HepG2 (cell line): ENCODE measurements around the gene CDK5RAP1. TPM values are rescaled to one million over a fixed set of nuclear protein-coding genes. Genes with fewer than 3 reads are reported as not detected.
A peak's percentile ranks its signal among the peaks of the same experiment; 100 is the strongest.

ENCODE experiments used
- AFF4 ChIP-seq: sonication (generic); formaldehyde crosslinking; IDR thresholded peaks from 2 replicates; pipeline ENCODE4 v1.4.0; 2020; ENCODE audit warnings: missing genetic modification reagents
- CBX2 ChIP-seq, 2 experiments: fragments of 200-600 bp in 1 of 2; sonication (generic); formaldehyde crosslinking in 1 of 2; IDR thresholded peaks; 2 replicates each; pipeline versions ENCODE4 v1.7.0 to v1.8.1; 2018 to 2022; ENCODE audit warnings: low read depth in 2 of 2, low read length in 1 of 2, mild to moderate bottlenecking in 1 of 2, missing genetic modification reagents in 1 of 2
- CENPBD1 ChIP-seq: sonication (generic); formaldehyde crosslinking; IDR thresholded peaks from 2 replicates; pipeline ENCODE4 v1.8.0; 2022; ENCODE audit warnings: missing genetic modification reagents, low read depth, mild to moderate bottlenecking, borderline replicate concordance
- ETV5 ChIP-seq: IDR thresholded peaks from 2 replicates; pipeline ENCODE4 v1.6.1; 2018; ENCODE audit warnings: missing biosample characterization, missing genetic modification reagents, inconsistent platforms, borderline replicate concordance
- FLYWCH1 ChIP-seq: sonication (generic); formaldehyde crosslinking; IDR thresholded peaks from 2 replicates; pipeline ENCODE4 v1.8.1; 2023; ENCODE audit warnings: mild to moderate bottlenecking, missing genetic modification reagents
- GLMP ChIP-seq: sonication (generic); formaldehyde crosslinking; IDR thresholded peaks from 2 replicates; pipeline ENCODE4 v1.9.0; 2021; ENCODE audit warnings: missing genetic modification reagents, mild to moderate bottlenecking, borderline replicate concordance
- HHEX ChIP-seq: IDR thresholded peaks from 2 replicates; pipeline ENCODE4 v1.6.1; 2016; ENCODE audit warnings: control low read depth
- KAT8 ChIP-seq: IDR thresholded peaks from 2 replicates; pipeline ENCODE4 v1.6.1; 2016; ENCODE audit warnings: missing genetic modification reagents, missing compliant biosample characterization
- NFIC ChIP-seq: IDR thresholded peaks from 2 replicates; pipeline ENCODE4 v1.6.1; 2012; ENCODE audit warnings: mild to moderate bottlenecking, low read length, inconsistent platforms
- PITX1 ChIP-seq: sonication (generic); formaldehyde crosslinking; IDR thresholded peaks from 2 replicates; pipeline ENCODE4 v1.5.1; 2020; ENCODE audit warnings: mild to moderate bottlenecking, missing genetic modification reagents
- RAD51 ChIP-seq: fragments of 450-650 bp; IDR thresholded peaks from 2 replicates; pipeline ENCODE4 v1.6.1; 2016; ENCODE audit warnings: borderline replicate concordance
- SRY ChIP-seq: sonication (generic); formaldehyde crosslinking; IDR thresholded peaks from 2 replicates; pipeline ENCODE4 v1.8.0; 2022; ENCODE audit warnings: mild to moderate bottlenecking, missing genetic modification reagents
- TRIM22 ChIP-seq: fragments of 450-650 bp; IDR thresholded peaks from 2 replicates; pipeline ENCODE4 v1.6.1; 2017
- ZKSCAN5 ChIP-seq: sonication (generic); formaldehyde crosslinking; IDR thresholded peaks from 2 replicates; pipeline ENCODE4 v1.5.1; 2020; ENCODE audit warnings: mild to moderate bottlenecking, missing genetic modification reagents
- ZNF101 ChIP-seq: sonication (generic); formaldehyde crosslinking; IDR thresholded peaks from 2 replicates; pipeline ENCODE4 v1.4.0; 2020; ENCODE audit warnings: mild to moderate bottlenecking, low read depth, missing genetic modification reagents, borderline replicate concordance
- ZNF124 ChIP-seq: sonication (generic); formaldehyde crosslinking; IDR thresholded peaks from 2 replicates; pipeline ENCODE4 v1.4.0; 2020; ENCODE audit warnings: missing genetic modification reagents
- ZNF329 ChIP-seq: sonication (generic); formaldehyde crosslinking; IDR thresholded peaks from 2 replicates; pipeline ENCODE4 v1.9.0; 2021; ENCODE audit warnings: low read depth, mild to moderate bottlenecking, missing genetic modification reagents
- ZNF724P ChIP-seq: sonication (generic); formaldehyde crosslinking; IDR thresholded peaks from 2 replicates; pipeline ENCODE4 v1.8.0; 2022; ENCODE audit warnings: missing genetic modification reagents, borderline replicate concordance
- ZNF737 ChIP-seq: sonication (generic); formaldehyde crosslinking; IDR thresholded peaks from 2 replicates; pipeline ENCODE4 v1.5.0; 2020; ENCODE audit warnings: missing genetic modification reagents, mild to moderate bottlenecking, borderline replicate concordance
- ZNF740 ChIP-seq: sonication (generic); formaldehyde crosslinking; IDR thresholded peaks from 2 replicates; pipeline ENCODE4 v1.4.0; 2020; ENCODE audit warnings: missing genetic modification reagents
- ZNF883 ChIP-seq: sonication (generic); formaldehyde crosslinking; IDR thresholded peaks from 2 replicates; pipeline ENCODE4 v1.5.1; 2020; ENCODE audit warnings: mild to moderate bottlenecking, missing genetic modification reagents; ENCODE audit errors: not compliant biosample characterization
- ZSCAN29 ChIP-seq: sonication (generic); formaldehyde crosslinking; conservative IDR thresholded peaks from 2 replicates; pipeline ENCODE4 v1.4.0; 2020; ENCODE audit warnings: mild to moderate bottlenecking, missing genetic modification reagents
- polyA plus RNA-seq, 8 experiments: library from polyadenylated mRNA; depleted of rRNA in 3 of 8; stranded (reverse) in 7 of 8; unstranded in 1 of 8; fragments of >200 nt; fragmentation: Illumina TruSeq in 4 of 8; extraction: Trizol in 4 of 8; gene quantifications; 2 replicates each; pipeline versions ENCODE4 v1.2.1 to v1.2.3, GENCODE V29; 2011 to 2016; ENCODE audit warnings: low read depth in 4 of 8, missing spikeins in 1 of 8, mixed read lengths in 1 of 8; ENCODE audit not compliant: insufficient read depth in 1 of 8
- total RNA-seq, 5 experiments: library from RNA; depleted of rRNA; stranded (reverse); fragments of >200 nt; fragmentation: Illumina TruSeq; extraction: Trizol; gene quantifications; 2 replicates each; pipeline ENCODE4 v1.2.3, GENCODE V29; 2016; ENCODE audit warnings: low read depth in 1 of 5

Gene CDK5RAP1
- total and polyA plus RNA-seq, 2 of the 13 experiments (the other 11 are each of a cell fraction or from before 2014, with no cell fraction given): 53.6 to 98.2 TPM

GRCh38 chr20:33373735-33374605, 27.3 kb downstream of the CDK5RAP1 start (continued):
- TF ChIP-seq ZNF740 (CRISPR knock-in tag) (no peak), ZKSCAN5 (CRISPR knock-in tag) (0 out of 2 replicates have a peak, but pooled peaks have one; percentile 29), KAT8 (peak; percentile 85), SRY (CRISPR knock-in tag) (no peak), TRIM22 (no peak), GLMP (no peak), ETV5 (CRISPR knock-in tag) (peak; percentile 85; the same call in 1 of the 2 replicates), ZNF329 (CRISPR knock-in tag) (no peak), ZNF883 (CRISPR knock-in tag) (no peak), AFF4 (CRISPR knock-in tag) (peak; percentile 36), HHEX (CRISPR knock-in tag) (peak; percentile 82), PITX1 (CRISPR knock-in tag) (peak; percentile 93; the same call in 1 of the 2 replicates), NFIC (peak; percentile 98), ZNF124 (peak; percentile 93), RAD51 (no peak), ZNF724P (CRISPR knock-in tag) (peak; percentile 85), ZNF737 (no peak), CENPBD1 (no peak), ZNF101 (CRISPR knock-in tag) (no peak), FLYWCH1 (CRISPR knock-in tag) (no peak), ZSCAN29 (CRISPR knock-in tag) (no peak), CBX2 (IDR thresholded peaks at IDR 0.05; ENCODE audit: low read depth, low read length) (no peak), CBX2 (CRISPR knock-in tag; IDR thresholded peaks at IDR 0.05; ENCODE audit: low read depth) (no peak)
